ENCODE data around the gene MMD2.

GRCh38 chr7:4998244-4998643 lies 39.3 kb upstream of the MMD2 start:
- TF ChIP-seq CTCF (IDR thresholded peaks at IDR 0.05; ENCODE audit: insufficient read depth, low read length), result no peak
- TF ChIP-seq REST (IDR thresholded peaks at IDR 0.05; ENCODE audit: insufficient replicate concordance, low read depth), result no peak

All from HL-60 (cell line).